HG03060 (cell line): ENCODE measurements around the gene UFSP1.
"Not testable (repeated sequence)": the region's sequence is repeated elsewhere in the genome, so short reads cannot be mapped to it uniquely, and the experiment has no call there.

Experiments
- ATAC-seq: cut with Tn5 transposase; IDR thresholded peaks from one replicate; pipeline ENCODE4 v1.9.1; 2021; ENCODE audit warnings: low read depth, moderate number of reproducible peaks; ENCODE audit not compliant: unreplicated experiment

The UFSP1 gene

GRCh38 chr7:100861616-100861985 lies 27.9 kb downstream of the UFSP1 start:
- no peak for ATAC-seq

GRCh38 chr7:100860702-100861615 lies 28.6 kb downstream of the UFSP1 start:
- ATAC-seq, result no peak

GRCh38 chr7:100859856-100860255 lies 29.7 kb downstream of the UFSP1 start:
- no peak for ATAC-seq

GRCh38 chr7:100856871-100857282 lies 32.6 kb downstream of the UFSP1 start:
- no peak for ATAC-seq

- ATAC-seq, result no peak
Observed at GRCh38 chr7:100855515-100855914, 34.0 kb downstream of the UFSP1 start.

- ATAC-seq, result not testable (repeated sequence)
Observed at GRCh38 chr7:100854899-100855298, 34.6 kb downstream of the UFSP1 start.

GRCh38 chr7:100854146-100854895 lies 35.2 kb downstream of the UFSP1 start:
- no peak for ATAC-seq

- no peak for ATAC-seq
Observed at GRCh38 chr7:100852048-100852872, 37.3 kb downstream of the UFSP1 start, which contains the start of gene SLC12A9. TSS of gene SLC12A9 (plus strand) at chr7:100852713. CDS start at chr7:100854198, 1,485 bp downstream.

- no peak for ATAC-seq
Observed at GRCh38 chr7:100847360-100847759, 42.2 kb downstream of the UFSP1 start.

GRCh38 chr7:100840470-100841100 lies 48.9 kb downstream of the UFSP1 start:
- ATAC-seq, result no peak

- no peak for ATAC-seq
Observed at GRCh38 chr7:100839361-100839760, 50.2 kb downstream of the UFSP1 start.
